HepG2 (cell line): Measurements from ENCODE around the gene LRR1. TPM values are rescaled to one million over a fixed set of nuclear protein-coding genes. Genes with fewer than 3 reads are reported as not detected.
A peak's percentile ranks its signal among the peaks of the same experiment; 100 is the strongest.

ENCODE experiments used
- ADNP ChIP-seq: sonication (generic); formaldehyde crosslinking; IDR thresholded peaks from 2 replicates; pipeline ENCODE4 v1.4.0; 2020; ENCODE audit warnings: missing genetic modification reagents
- ARNT ChIP-seq: fragments of 450-650 bp; IDR thresholded peaks from 2 replicates; pipeline ENCODE4 v1.6.1; 2017
- DNMT3B ChIP-seq: conservative IDR thresholded peaks from 2 replicates; pipeline ENCODE4 v1.6.1; 2016; ENCODE audit warnings: missing biosample characterization, control low read depth
- EED ChIP-seq: sonication (generic); formaldehyde crosslinking; IDR thresholded peaks from 2 replicates; pipeline ENCODE4 v1.5.0; 2020; ENCODE audit warnings: mild to moderate bottlenecking, missing genetic modification reagents
- ETV6 ChIP-seq: sonication (generic); formaldehyde crosslinking; conservative IDR thresholded peaks from 2 replicates; pipeline ENCODE4 v1.4.0; 2020; ENCODE audit warnings: missing genetic modification reagents
- FOSL1 ChIP-seq: sonication (generic); formaldehyde crosslinking; IDR thresholded peaks from 2 replicates; pipeline ENCODE4 v1.9.0; 2021; ENCODE audit warnings: missing genetic modification reagents, borderline replicate concordance
- LBX2 ChIP-seq: sonication (generic); formaldehyde crosslinking; IDR thresholded peaks from 2 replicates; pipeline ENCODE4 v1.5.0; 2020; ENCODE audit warnings: missing genetic modification reagents, mild to moderate bottlenecking, borderline replicate concordance
- MLX ChIP-seq: IDR thresholded peaks from 2 replicates; pipeline ENCODE4 v1.6.1; 2016
- NFE2L2 ChIP-seq: fragments of 150-350 bp; IDR thresholded peaks from 2 replicates; pipeline ENCODE4 v1.6.1; 2014; ENCODE audit warnings: low read length
- RORA ChIP-seq: sonication (generic); formaldehyde crosslinking; IDR thresholded peaks from 2 replicates; pipeline ENCODE4 v1.5.0; 2020; ENCODE audit warnings: mild to moderate bottlenecking, missing genetic modification reagents, moderate library complexity
- SMAD1 ChIP-seq: sonication (generic); formaldehyde crosslinking; IDR thresholded peaks from 2 replicates; pipeline ENCODE4 v1.4.0; 2020; ENCODE audit warnings: missing genetic modification reagents, low read depth, mild to moderate bottlenecking, borderline replicate concordance
- SP5 ChIP-seq: IDR thresholded peaks from 2 replicates; pipeline ENCODE4 v1.6.1; 2016; ENCODE audit warnings: low read depth, borderline replicate concordance
- SYNCRIP ChIP-seq: fragments of 200-400 bp; formaldehyde crosslinking; IDR thresholded peaks from 2 replicates; pipeline ENCODE4 v1.6.1; 2018; ENCODE audit warnings: mild to moderate bottlenecking, low read depth, low read length; ENCODE audit not compliant: insufficient read depth
- ZFYVE20 ChIP-seq: sonication (generic); formaldehyde crosslinking; IDR thresholded peaks from 2 replicates; pipeline ENCODE4 v1.8.0; 2023; ENCODE audit warnings: low read depth, mild to moderate bottlenecking, moderate library complexity, missing genetic modification reagents, borderline replicate concordance
- ZNF205 ChIP-seq: IDR thresholded peaks from 2 replicates; pipeline ENCODE4 v1.6.1; 2018; ENCODE audit warnings: missing biosample characterization, missing genetic modification reagents
- ZNF234 ChIP-seq: sonication (generic); formaldehyde crosslinking; conservative IDR thresholded peaks from 2 replicates; pipeline ENCODE4 v1.5.1; 2020; ENCODE audit warnings: mild to moderate bottlenecking, missing genetic modification reagents
- ZNF777 ChIP-seq: sonication (generic); formaldehyde crosslinking; IDR thresholded peaks from 2 replicates; pipeline ENCODE4 v1.4.0; 2020; ENCODE audit warnings: missing genetic modification reagents
- polyA plus RNA-seq, 8 experiments: library from polyadenylated mRNA; depleted of rRNA in 3 of 8; stranded (reverse) in 7 of 8; unstranded in 1 of 8; fragments of >200 nt; fragmentation: Illumina TruSeq in 4 of 8; extraction: Trizol in 4 of 8; gene quantifications; 2 replicates each; pipeline versions ENCODE4 v1.2.1 to v1.2.3, GENCODE V29; 2011 to 2016; ENCODE audit warnings: low read depth in 4 of 8, missing spikeins in 1 of 8, mixed read lengths in 1 of 8; ENCODE audit not compliant: insufficient read depth in 1 of 8
- total RNA-seq, 5 experiments: library from RNA; depleted of rRNA; stranded (reverse); fragments of >200 nt; fragmentation: Illumina TruSeq; extraction: Trizol; gene quantifications; 2 replicates each; pipeline ENCODE4 v1.2.3, GENCODE V29; 2016; ENCODE audit warnings: low read depth in 1 of 5
- TF ChIP-seq, protein P1 (sequence below): sonication (generic); formaldehyde crosslinking; conservative IDR thresholded peaks from 2 replicates; pipeline ENCODE4 v1.4.0; 2020; ENCODE audit warnings: mild to moderate bottlenecking, missing genetic modification reagents, moderate library complexity
- TF ChIP-seq, protein P2 (sequence below): sonication (generic); formaldehyde crosslinking; IDR thresholded peaks from 2 replicates; pipeline ENCODE4 v1.4.0; 2020; ENCODE audit warnings: missing genetic modification reagents, borderline replicate concordance
- TF ChIP-seq, protein P3 (sequence below): IDR thresholded peaks from 2 replicates; pipeline ENCODE4 v1.6.1; 2016; ENCODE audit warnings: control low read depth

LRR1 gene
- total and polyA plus RNA-seq, 2 of the 13 experiments (the other 11 are each of a cell fraction or from before 2014, with no cell fraction given) = 7.0 to 36.2 TPM

DNA sequence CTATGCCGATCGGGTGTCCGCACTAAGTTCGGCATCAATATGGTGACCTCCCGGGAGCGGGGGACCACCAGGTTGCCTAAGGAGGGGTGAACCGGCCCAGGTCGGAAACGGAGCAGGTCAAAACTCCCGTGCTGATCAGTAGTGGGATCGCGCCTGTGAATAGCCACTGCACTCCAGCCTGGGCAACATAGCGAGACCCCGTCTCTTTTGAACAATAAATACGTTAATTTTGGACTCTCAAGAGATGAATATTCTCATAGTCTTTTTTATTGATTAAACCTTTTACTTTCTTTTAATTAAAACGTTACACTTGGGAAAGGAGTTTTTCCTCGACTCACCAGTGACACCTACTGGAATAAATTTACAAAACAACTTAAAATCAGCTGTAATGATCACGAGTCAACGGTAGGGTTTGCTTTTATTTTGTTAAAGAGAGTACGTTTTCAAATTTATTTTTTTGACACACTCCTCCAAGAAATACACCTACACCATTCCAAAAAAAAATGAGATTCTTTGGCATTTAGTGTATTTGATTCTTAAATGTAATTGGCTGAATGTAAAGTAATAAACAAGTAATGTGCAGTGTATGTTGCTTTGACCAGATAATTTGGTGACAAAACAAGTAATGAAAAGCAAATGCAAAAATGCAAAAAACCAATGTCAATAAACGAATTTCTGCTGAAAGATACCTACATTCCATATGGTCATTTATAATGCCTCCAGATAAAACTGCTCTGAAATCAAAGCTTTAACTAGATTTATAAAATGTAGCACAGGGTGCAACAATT lies 11.9 kb upstream of the LRR1 start (continued):
- TF ChIP-seq, protein P1, sequence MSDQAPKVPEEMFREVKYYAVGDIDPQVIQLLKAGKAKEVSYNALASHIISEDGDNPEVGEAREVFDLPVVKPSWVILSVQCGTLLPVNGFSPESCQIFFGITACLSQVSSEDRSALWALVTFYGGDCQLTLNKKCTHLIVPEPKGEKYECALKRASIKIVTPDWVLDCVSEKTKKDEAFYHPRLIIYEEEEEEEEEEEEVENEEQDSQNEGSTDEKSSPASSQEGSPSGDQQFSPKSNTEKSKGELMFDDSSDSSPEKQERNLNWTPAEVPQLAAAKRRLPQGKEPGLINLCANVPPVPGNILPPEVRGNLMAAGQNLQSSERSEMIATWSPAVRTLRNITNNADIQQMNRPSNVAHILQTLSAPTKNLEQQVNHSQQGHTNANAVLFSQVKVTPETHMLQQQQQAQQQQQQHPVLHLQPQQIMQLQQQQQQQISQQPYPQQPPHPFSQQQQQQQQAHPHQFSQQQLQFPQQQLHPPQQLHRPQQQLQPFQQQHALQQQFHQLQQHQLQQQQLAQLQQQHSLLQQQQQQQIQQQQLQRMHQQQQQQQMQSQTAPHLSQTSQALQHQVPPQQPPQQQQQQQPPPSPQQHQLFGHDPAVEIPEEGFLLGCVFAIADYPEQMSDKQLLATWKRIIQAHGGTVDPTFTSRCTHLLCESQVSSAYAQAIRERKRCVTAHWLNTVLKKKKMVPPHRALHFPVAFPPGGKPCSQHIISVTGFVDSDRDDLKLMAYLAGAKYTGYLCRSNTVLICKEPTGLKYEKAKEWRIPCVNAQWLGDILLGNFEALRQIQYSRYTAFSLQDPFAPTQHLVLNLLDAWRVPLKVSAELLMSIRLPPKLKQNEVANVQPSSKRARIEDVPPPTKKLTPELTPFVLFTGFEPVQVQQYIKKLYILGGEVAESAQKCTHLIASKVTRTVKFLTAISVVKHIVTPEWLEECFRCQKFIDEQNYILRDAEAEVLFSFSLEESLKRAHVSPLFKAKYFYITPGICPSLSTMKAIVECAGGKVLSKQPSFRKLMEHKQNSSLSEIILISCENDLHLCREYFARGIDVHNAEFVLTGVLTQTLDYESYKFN (CRISPR knock-in tag) = 0 out of 2 replicates have a peak, but pooled peaks have one; percentile 36
- TF ChIP-seq, protein P2, sequence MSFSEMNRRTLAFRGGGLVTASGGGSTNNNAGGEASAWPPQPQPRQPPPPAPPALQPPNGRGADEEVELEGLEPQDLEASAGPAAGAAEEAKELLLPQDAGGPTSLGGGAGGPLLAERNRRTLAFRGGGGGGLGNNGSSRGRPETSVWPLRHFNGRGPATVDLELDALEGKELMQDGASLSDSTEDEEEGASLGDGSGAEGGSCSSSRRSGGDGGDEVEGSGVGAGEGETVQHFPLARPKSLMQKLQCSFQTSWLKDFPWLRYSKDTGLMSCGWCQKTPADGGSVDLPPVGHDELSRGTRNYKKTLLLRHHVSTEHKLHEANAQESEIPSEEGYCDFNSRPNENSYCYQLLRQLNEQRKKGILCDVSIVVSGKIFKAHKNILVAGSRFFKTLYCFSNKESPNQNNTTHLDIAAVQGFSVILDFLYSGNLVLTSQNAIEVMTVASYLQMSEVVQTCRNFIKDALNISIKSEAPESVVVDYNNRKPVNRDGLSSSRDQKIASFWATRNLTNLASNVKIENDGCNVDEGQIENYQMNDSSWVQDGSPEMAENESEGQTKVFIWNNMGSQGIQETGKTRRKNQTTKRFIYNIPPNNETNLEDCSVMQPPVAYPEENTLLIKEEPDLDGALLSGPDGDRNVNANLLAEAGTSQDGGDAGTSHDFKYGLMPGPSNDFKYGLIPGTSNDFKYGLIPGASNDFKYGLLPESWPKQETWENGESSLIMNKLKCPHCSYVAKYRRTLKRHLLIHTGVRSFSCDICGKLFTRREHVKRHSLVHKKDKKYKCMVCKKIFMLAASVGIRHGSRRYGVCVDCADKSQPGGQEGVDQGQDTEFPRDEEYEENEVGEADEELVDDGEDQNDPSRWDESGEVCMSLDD (CRISPR knock-in tag) = 0 out of 2 replicates have a peak, but pooled peaks have one; percentile 19
- TF ChIP-seq ZNF777 (CRISPR knock-in tag) = 0 out of 2 replicates have a peak, but pooled peaks have one; percentile 31
- TF ChIP-seq FOSL1 (CRISPR knock-in tag) = no peak
- TF ChIP-seq ZNF234 = no peak
- no peak for TF ChIP-seq MLX
- no peak for TF ChIP-seq SP5 (CRISPR knock-in tag)
- TF ChIP-seq EED (CRISPR knock-in tag) = no peak
- peak; percentile 32; the same call in 1 of the 2 replicates for TF ChIP-seq ADNP (CRISPR knock-in tag)
- TF ChIP-seq DNMT3B (CRISPR knock-in tag) = no peak
- no peak for TF ChIP-seq NFE2L2
- peak; percentile 56; the same call in 1 of the 2 replicates for TF ChIP-seq ZNF205 (CRISPR knock-in tag)
- TF ChIP-seq ETV6 (CRISPR knock-in tag) = no peak
- no peak for TF ChIP-seq SMAD1
- TF ChIP-seq ARNT = no peak
- TF ChIP-seq, protein P3, sequence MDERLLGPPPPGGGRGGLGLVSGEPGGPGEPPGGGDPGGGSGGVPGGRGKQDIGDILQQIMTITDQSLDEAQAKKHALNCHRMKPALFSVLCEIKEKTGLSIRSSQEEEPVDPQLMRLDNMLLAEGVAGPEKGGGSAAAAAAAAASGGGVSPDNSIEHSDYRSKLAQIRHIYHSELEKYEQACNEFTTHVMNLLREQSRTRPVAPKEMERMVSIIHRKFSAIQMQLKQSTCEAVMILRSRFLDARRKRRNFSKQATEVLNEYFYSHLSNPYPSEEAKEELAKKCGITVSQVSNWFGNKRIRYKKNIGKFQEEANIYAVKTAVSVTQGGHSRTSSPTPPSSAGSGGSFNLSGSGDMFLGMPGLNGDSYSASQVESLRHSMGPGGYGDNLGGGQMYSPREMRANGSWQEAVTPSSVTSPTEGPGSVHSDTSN (CRISPR knock-in tag) = no peak
- no peak for TF ChIP-seq LBX2 (CRISPR knock-in tag)
- no peak for TF ChIP-seq RORA
- TF ChIP-seq ZFYVE20 (CRISPR knock-in tag) = no peak
- no peak for TF ChIP-seq SYNCRIP
